DMS 273 (cell line): ENCODE results near the gene PAPOLB.

Experiments
- DNase-seq: peaks from one replicate; lab custom pipeline; 2025; ENCODE audit not compliant: unreplicated experiment; lab: John Stamatoyannopoulos, UW

Gene PAPOLB

DNA sequence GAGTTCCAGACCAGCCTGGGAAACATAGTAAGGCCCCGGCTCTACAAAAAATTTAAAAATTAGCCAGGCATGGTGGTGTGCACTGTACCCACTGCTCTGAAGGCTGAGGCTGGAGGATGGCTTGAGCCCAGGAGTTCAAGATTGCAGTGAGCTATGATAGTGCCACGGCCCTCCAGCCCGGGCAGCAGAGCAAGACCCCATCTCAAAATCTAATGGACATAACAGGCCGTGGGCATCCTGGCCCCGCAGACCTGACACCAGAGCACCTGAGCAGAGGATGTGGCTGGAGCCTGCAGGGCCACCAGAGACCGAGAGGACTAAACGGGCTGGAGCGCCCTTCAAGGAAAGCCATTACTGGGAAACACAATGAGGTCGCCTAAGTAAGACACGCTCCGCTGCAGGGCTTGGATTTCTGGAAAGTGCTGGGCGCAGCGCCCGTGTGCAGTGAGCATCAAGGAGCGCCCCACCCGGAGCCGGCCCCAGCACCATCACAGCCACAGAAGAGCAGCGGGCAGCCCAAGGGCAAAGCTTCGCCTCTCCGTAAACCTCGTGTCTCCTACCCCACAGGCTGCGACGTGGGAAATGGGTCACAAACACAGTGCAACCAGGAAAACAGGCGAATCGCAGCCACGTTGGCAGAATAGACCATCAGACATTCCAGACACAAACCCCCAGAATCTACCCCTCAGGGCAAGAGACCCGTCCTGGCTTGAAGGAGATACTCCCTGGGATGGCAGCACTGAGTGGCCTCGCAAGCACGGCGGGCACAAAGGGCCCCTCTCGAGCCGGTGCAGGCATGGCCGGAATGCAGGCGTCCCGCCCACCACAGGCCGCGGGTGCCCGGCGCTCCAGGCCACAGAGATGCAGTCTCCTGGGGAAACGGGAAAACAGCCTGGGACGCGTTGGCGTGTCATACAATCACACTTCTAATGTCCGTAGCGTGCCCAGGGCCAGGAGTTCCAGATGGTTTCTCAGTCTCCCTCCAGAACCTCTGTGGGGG is 16.8 kb upstream of the PAPOLB start:
- no peak for DNase-seq

DNA sequence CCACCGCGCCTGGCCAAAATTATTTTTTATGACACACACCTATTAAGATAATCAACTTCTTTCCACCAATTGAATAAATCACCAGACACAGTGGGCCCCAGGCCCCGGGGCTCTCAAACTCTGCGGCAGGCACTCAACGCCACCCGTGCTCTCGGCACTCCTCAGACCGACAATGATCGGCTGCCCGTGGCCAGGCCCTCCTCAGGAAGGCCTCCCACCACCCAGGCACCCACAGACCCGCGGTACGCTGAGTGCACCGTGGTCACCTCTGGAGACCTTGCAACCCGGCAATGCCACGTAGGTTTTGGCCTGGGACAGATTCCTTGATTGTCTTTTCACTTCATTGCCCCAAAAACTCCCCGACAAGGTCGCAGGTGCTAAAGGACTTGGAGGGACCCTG is 14.8 kb upstream of the PAPOLB start:
- DNase-seq = no peak

DNA sequence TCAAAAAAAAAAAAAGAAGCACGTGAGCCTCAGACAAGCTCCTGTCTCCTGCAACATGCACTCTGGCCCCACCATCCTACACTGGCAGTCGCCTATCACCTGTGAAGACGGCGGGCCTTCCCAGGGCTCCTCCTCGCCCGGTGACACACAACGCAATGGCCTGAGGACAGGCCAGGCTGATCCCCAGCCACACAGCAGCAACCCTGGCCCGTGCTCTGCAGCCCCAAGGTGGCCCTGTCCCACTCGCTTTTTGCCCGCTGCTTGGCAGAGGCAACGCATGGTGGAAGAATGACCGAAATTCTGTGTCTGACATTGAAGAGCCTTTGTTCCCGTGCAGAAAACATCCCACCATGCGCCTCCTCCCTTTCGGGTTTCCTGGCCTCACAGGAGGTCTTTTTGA is 13.6 kb upstream of the PAPOLB start:
- no peak for DNase-seq

DNA sequence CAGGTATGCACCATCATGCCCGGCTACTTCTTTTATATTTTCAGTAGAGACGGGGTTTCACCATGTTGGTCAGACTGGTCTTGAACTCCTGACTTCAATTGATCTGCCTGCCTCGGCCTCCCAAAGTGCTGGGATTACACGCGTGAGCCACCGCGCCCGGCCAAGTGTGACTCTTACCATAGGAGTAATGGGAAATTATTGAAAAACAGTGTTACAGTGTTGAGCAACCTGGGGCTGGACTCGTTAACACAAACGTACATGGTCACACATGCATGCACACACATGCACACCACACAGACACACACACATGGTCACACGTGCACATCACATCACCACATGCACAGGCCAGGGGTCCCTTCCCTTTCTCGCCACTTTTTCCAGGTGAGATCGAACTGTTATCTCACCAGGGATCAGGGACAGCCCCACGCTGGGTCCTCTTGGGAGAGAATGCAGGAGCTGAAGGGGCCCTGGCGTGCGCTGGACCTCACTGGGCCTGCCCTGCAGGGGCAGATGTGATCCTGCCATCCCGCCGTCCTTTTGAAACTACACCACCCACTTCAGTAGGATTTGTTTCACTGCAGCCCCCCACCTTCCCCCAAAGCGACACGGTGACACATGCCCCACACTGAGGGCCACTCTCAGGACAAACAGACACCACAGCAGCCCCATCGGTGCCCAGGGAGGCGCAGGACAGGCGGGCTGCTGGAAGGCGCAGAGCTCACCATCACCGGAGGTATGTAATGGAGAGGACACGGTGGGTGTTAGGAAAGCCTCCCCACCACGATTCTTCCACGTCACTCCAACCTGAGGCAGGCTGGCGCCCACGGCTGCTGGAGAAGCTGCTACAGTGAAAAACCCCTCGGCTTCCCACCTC is 11.5 kb upstream of the PAPOLB start:
- DNase-seq = no peak

- DNase-seq = no peak
Measured at GRCh38 chr7:4871930-4872675, 10.3 kb upstream of the PAPOLB start.

GRCh38 chr7:4871056-4871680 is 9.3 kb upstream of the PAPOLB start:
- no peak for DNase-seq

DNA sequence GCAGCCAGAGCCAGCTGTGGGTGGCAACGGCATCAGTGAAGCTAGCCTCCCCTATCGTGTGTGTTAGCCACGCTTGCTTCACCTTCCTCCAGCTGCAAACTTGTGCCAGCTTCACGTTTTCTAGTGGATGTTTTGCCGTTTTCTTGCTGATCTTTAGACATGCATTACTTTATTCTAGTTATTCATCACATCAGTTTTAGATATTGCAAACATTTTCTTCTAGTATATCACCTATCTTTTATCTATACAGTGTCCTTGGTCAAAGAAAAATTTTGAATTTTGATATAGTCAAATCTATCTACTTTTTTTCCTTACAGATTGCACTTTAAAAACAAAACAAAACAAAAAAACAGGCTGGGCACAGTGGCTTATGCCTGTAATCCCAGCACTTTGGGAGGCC is 6.7 kb upstream of the PAPOLB start:
- no peak for DNase-seq

GRCh38 chr7:4866528-4867496 is 5.0 kb upstream of the PAPOLB start:
- DNase-seq = no peak

GRCh38 chr7:4862156-4862555 is 326 bp upstream of the PAPOLB start:
- no peak for DNase-seq

- DNase-seq = no peak
Measured at GRCh38 chr7:4861227-4861626, 603 bp downstream of the PAPOLB start.

GRCh38 chr7:4857189-4857588 is 4.6 kb downstream of the PAPOLB start:
- DNase-seq = no peak

DNA sequence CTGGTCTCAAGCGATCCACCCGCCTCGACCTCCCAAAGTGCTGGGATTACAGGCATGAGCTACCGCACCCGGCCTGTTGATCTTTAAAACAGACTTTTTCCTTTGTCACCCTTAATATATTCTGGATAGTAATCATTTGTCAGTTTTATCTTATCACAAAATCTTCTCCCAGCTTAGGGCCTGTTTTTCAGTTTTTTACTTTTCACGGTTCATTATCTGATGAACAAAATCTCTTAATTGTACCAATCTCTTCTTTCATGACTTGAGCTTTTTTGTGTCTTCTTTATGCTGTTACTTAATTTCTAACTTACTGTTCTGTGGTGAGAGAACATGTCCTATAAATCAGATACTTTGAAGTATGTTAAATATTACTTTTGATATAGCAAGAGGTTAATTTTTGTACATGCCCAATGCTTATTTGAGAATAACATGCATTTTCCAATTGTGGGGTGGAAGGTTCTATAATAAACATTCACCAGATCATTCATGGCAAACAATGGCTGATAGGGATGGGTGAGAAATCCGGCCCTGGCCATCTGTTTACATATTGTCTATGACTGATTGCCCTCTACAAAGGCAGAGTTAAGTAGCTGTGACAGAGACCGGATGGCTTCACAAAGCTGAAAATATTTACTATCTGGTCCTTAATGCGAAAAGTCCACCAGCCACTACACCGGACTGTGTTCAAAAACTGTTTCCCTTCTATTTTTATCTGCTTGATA is 5.3 kb downstream of the PAPOLB start:
- DNase-seq = no peak

DNA sequence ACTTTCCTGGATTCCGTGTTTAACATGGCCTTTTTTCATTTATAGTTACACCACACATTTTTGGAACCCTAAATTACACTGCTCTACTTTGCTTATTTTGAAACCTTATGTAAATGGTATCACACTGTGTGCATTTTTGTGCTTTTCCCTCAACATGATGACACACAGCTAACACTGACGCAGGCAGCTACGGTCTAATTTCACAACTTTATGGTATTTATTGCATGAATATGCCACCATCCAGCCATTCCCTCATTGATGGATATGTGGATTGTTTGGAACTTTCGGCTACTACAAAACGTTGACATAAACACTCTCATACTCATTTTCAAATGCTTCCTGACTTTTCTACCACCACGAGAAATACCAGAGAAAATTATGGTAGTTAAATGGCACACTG is 6.9 kb downstream of the PAPOLB start:
- DNase-seq = no peak

- no peak for DNase-seq
Measured at GRCh38 chr7:4851459-4852422, 10.1 kb downstream of the PAPOLB start.

DNA sequence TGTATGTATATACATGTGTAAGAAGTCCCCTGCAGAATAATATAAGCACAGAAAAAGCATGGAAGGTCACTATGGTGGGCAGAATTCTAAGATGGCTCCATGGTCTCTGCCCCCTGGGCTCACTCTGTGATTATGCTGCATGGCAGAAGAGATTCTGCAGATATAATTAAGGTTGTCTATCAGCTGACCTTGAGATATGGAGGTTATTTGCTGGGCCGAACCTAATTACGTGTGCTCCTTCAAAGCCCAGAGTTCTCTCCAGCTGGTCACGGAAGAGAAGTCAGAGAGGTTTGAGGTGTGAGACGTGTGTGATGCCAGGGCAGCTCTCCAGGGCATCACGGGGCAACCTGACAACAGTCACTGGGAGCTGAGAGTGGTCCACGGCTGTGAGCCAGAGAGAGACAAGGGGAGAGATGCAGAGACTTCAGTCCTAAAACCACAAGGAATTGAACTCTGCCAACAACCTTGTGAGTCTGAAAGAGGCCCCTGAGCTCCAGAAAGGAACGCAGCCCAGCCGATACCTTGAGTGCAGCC is 11.5 kb downstream of the PAPOLB start:
- no peak for DNase-seq

DNA sequence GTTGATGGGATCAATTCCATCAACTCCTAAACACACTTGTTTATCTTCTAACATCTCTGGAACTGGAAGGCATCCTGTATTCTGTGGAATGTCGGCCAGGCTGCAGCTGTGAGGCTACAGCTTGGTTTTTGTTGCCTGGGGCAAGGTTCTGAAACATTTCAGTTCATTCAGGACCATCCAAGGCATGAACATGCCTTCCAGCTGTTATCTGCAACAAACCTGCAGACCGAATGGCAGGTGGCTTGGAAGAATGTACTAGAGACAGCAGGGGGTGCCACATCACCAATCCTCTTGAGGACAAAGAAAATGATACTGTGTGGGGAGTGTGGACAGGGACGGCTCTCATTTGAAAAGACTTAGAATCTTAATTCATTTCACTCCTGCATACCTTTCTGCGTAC is 12.4 kb downstream of the PAPOLB start:
- peak; percentile 73 for DNase-seq

DNA sequence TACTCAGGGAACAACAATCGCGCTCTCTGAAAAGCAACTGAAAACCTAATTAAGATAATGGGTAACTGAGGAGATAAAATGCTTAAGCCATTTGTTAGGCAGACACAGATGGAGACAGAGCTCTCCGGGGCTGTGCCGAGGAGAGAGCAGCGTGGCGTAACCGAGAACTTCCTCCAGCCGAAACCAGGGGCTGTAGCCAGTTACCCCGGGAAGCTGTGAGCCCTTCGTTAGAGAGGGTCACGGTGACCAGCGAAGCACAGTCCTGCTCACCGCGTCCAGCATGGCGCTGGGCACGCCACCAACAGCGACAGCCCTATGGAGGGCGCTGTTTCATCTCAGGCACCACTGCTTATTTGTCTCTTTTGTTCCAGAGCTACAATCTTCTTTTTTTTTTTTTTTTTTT is 16.1 kb downstream of the PAPOLB start:
- DNase-seq = no peak
